Thoracic aorta (tissue), 2 donors: ENCODE data around the gene ABHD13. TPM values are rescaled to one million over a fixed set of nuclear protein-coding genes. Genes with fewer than 3 reads are reported as not detected.

ENCODE experiments used
- ATAC-seq: fragments of 150-250 bp; one replicate; pipeline ENCODE4 v1.8.0; 2017; ENCODE audit warnings: low read depth; ENCODE audit not compliant: insufficient number of reproducible peaks, low FRiP score
- DNase-seq: peaks from one replicate; pipeline ENCODE4 v3.0.0-alpha.2; 2020; ENCODE audit warnings: low spot score
- H3K27ac ChIP-seq, 2 donors: fragments of 200-600 bp; sonication (generic); 1 replicate in 1 of 2; 2 replicates in 1 of 2; pipeline ENCODE4 v1.5.1; 2016; ENCODE audit warnings: mild to moderate bottlenecking in 2 of 2, moderate library complexity in 2 of 2
- H3K27me3 ChIP-seq: fragments of 200-600 bp; sonication (generic); replicated peaks from 2 replicates; pipeline ENCODE4 v1.6.0; 2016; ENCODE audit warnings: mild to moderate bottlenecking; ENCODE audit not compliant: insufficient read depth
- H3K36me3 ChIP-seq: fragments of 200-600 bp; sonication (generic); one replicate; pipeline ENCODE4 v1.5.1; 2016
- H3K4me1 ChIP-seq, 2 donors: fragments of 200-600 bp; sonication (generic); 1 replicate in 1 of 2; 2 replicates in 1 of 2; pipeline versions ENCODE4 v1.5.1 to v1.6.0; 2016; ENCODE audit warnings: low read depth in 2 of 2, mild to moderate bottlenecking in 1 of 2; ENCODE audit not compliant: control insufficient read depth in 1 of 2
- H3K4me3 ChIP-seq: fragments of 200-600 bp; sonication (generic); 2 replicates; pipeline ENCODE4 v1.5.1; 2016; ENCODE audit warnings: mild to moderate bottlenecking
- H3K9me3 ChIP-seq: fragments of 200-600 bp; sonication (generic); 2 replicates; pipeline ENCODE4 v1.5.1; 2016
- total RNA-seq, 2 donors: library from RNA; depleted of rRNA; stranded (reverse); fragments of >200 nt; gene quantifications; one replicate each; pipeline versions ENCODE4 v1.1.0 to v1.2.3, GENCODE V29; 2016
- TF ChIP-seq, protein P1 (sequence below): fragments of 200-600 bp; sonication (generic); IDR thresholded peaks from one replicate; pipeline ENCODE4 v1.5.1; 2019; ENCODE audit warnings: antibody characterized with exemption

The ABHD13 gene
- 10 to 100 TPM in 1 of 2 donors, 1 to 10 TPM in 1; 8.5 to 18.0 TPM for total RNA-seq

- ATAC-seq: peak; percentile 89
- TF ChIP-seq, protein P1, sequence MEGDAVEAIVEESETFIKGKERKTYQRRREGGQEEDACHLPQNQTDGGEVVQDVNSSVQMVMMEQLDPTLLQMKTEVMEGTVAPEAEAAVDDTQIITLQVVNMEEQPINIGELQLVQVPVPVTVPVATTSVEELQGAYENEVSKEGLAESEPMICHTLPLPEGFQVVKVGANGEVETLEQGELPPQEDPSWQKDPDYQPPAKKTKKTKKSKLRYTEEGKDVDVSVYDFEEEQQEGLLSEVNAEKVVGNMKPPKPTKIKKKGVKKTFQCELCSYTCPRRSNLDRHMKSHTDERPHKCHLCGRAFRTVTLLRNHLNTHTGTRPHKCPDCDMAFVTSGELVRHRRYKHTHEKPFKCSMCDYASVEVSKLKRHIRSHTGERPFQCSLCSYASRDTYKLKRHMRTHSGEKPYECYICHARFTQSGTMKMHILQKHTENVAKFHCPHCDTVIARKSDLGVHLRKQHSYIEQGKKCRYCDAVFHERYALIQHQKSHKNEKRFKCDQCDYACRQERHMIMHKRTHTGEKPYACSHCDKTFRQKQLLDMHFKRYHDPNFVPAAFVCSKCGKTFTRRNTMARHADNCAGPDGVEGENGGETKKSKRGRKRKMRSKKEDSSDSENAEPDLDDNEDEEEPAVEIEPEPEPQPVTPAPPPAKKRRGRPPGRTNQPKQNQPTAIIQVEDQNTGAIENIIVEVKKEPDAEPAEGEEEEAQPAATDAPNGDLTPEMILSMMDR: peak; percentile 16
- Histone ChIP-seq H3K27me3 (no peaks in the 10 kb centered on the region), H3K9me3 (no peaks in the 10 kb centered on the region), H3K4me1 (peaks cover 22 to 61% of the 10 kb centered on the region in 2 donors), H3K4me3 (peak within 1 kb of the TSS; percentile 80), H3K27ac (peak within 1 kb of the TSS; percentile 74 to 76), H3K36me3 (no peaks in the 10 kb centered on the region)
- peak; percentile 68 for DNase-seq
These were observed at the start of gene ABHD13 for GRCh38 chr13:108218044-108218974. Gene ABHD13, plus strand, starts transcription at chr13:108218392. Its CDS starts 10,827 bp downstream, at chr13:108229219.

GRCh38 chr13:108168929-108169328 lies 49.3 kb upstream of the ABHD13 start:
- H3K27ac ChIP-seq: no peak overlapping the region
- TF ChIP-seq, protein P1: no peak
- H3K4me3 ChIP-seq: no peak overlapping the region
- ATAC-seq (no peak), DNase-seq (no peak)
- no peaks in the 10 kb centered on the region for H3K27me3 ChIP-seq
- no peaks in the 10 kb centered on the region for H3K4me1 ChIP-seq
- H3K36me3 ChIP-seq: no peaks in the 10 kb centered on the region
- peaks cover 3% of the 10 kb centered on the region for H3K9me3 ChIP-seq

GRCh38 chr13:108176685-108177274 lies 41.4 kb upstream of the ABHD13 start:
- DNase-seq: no peak
- no peak overlapping the region for H3K4me3 ChIP-seq
- H3K27ac ChIP-seq: no peak overlapping the region
- TF ChIP-seq, protein P1: no peak
- H3K4me1 ChIP-seq: no peaks in the 10 kb centered on the region
- peaks cover 5% of the 10 kb centered on the region for H3K9me3 ChIP-seq
- no peak for ATAC-seq
- H3K36me3 ChIP-seq: no peaks in the 10 kb centered on the region
- H3K27me3 ChIP-seq: no peaks in the 10 kb centered on the region

GRCh38 chr13:108178078-108178477 lies 40.1 kb upstream of the ABHD13 start:
- Histone ChIP-seq H3K36me3 (no peaks in the 10 kb centered on the region), H3K27me3 (no peaks in the 10 kb centered on the region), H3K27ac (no peak overlapping the region), H3K9me3 (peaks cover 5% of the 10 kb centered on the region), H3K4me3 (no peak overlapping the region), H3K4me1 (no peaks in the 10 kb centered on the region)
- DNase-seq (no peak), ATAC-seq (no peak)
- TF ChIP-seq, protein P1: no peak

GRCh38 chr13:108182652-108183051 lies 35.5 kb upstream of the ABHD13 start:
- TF ChIP-seq, protein P1: no peak
- ATAC-seq: no peak

More at GRCh38 chr13:108182652-108183051, 35.5 kb upstream of the ABHD13 start:
- Histone ChIP-seq H3K36me3 (no peaks in the 10 kb centered on the region), H3K27me3 (no peaks in the 10 kb centered on the region), H3K9me3 (no peaks in the 10 kb centered on the region), H3K27ac (no peak overlapping the region), H3K4me1 (no peaks in the 10 kb centered on the region), H3K4me3 (no peak overlapping the region)
- no peak for DNase-seq
